ENCODE data around the gene LIF.

- no peak for TF ChIP-seq POLR2A (IDR thresholded peaks at IDR 0.05; ENCODE audit: low read depth, low read length)
- TF ChIP-seq MAZ (IDR thresholded peaks at IDR 0.05; ENCODE audit: borderline replicate concordance, low read depth, low read length): no peak
- TF ChIP-seq CTCF (conservative IDR thresholded peaks at IDR 0.05; ENCODE audit: low read depth, low read length): no peak
- TF ChIP-seq MXI1 (IDR thresholded peaks at IDR 0.05; ENCODE audit: borderline replicate concordance, low read depth, low read length): no peak
- TF ChIP-seq SMC3 (IDR thresholded peaks at IDR 0.05; ENCODE audit: low read depth, low read length): no peak
- TF ChIP-seq CEBPB (IDR thresholded peaks at IDR 0.05; ENCODE audit: low read depth, low read length): no peak
- no peak for TF ChIP-seq RFX5 (IDR thresholded peaks at IDR 0.05; ENCODE audit: low read depth, low read length)
- no peak for TF ChIP-seq ELK1 (IDR thresholded peaks at IDR 0.05; ENCODE audit: borderline replicate concordance, low read depth, low read length)
Observed at GRCh38 chr22:30250039-30250565, 3.5 kb upstream of the LIF start.
